ENCODE measurements around the gene ABLIM2.

ABLIM2 gene

DNA sequence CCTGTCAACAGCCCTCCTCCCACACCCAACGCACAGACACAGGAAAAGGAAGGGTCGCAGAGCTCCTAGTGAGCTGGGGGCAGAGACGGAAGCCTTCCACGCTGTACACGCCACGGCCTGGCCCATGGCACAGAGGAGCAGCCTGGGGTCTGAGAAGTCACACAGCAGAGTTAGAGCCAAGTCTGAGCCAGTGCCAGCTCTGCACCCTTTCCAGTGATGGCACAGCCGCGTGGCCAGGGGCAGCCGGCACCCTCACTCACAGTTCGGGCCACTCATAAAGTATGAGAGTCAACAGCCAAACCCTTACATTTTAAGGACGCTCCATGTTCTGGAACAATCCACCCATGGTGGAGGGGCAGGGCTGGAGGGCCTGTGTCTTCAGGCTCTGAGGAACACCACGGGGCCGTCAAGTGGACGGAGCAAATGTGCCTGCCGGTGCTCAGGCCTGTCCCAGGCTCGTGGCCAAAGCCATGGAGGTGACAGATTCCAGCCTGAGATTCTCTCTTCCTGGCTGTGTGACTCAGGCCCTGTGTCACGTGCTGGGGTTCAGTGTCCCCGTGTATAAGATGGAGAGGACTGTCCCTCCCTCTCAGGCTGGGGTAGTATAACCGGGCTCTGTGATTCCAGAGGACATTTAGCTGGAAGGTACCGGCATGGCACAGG lies 91.2 kb downstream of the ABLIM2 start:
- Histone ChIP-seq H3K36me3 (ENCODE audit: control insufficient read depth, insufficient read depth, low read length) (no peaks in the 10 kb centered on the region), H3K4me3 (replicated peaks; ENCODE audit: low read depth, low read length) (no peak overlapping the region), H3K27me3 (replicated peaks; ENCODE audit: control insufficient read depth, insufficient read depth, low read length) (peaks cover 3% of the 10 kb centered on the region)
- TF ChIP-seq CTCF (IDR thresholded peaks at IDR 0.05; ENCODE audit: insufficient read depth, low read length, poor library complexity, severe bottlenecking), result no peak
- no peak for DNase-seq (ENCODE audit: extremely low read depth, insufficient read length)

GRCh38 chr4:8066336-8066931 lies 92.2 kb downstream of the ABLIM2 start:
- TF ChIP-seq CTCF (IDR thresholded peaks at IDR 0.05; ENCODE audit: insufficient read depth, low read length, poor library complexity, severe bottlenecking), result no peak
- H3K27me3 ChIP-seq (replicated peaks; ENCODE audit: control insufficient read depth, insufficient read depth, low read length), result peaks cover 3% of the 10 kb centered on the region
- no peak for DNase-seq (ENCODE audit: extremely low read depth, insufficient read length)
- H3K36me3 ChIP-seq (ENCODE audit: control insufficient read depth, insufficient read depth, low read length), result no peaks in the 10 kb centered on the region
- no peak overlapping the region for H3K4me3 ChIP-seq (replicated peaks; ENCODE audit: low read depth, low read length)

DNA sequence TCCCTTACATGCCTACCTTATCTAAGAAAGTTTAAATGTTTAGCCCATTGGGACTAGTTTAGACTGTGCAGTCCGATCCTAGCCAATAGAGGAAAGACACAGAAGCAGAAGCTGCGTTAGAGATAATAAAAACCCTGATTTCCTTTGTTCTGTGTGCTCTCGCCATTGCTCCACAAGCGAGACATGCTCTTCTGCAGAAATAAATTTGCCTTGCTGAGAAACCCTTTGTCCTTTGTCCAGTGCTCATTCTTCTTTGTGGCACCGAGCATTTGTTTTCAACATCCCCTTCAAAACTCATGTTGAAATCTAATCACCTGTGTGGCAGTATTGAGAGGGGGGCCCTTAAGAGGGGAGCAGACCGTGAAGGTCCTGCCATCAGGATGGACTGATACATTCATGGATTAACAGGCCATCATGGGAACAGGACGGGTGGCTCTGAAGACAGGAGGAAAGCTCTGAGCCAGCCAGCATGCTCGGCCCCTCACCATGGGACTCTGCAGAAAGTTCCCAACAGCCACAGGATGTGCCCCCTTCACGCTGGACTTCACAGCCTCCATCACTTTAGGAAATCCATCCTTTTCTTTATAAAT lies 94.5 kb downstream of the ABLIM2 start:
- Histone ChIP-seq H3K36me3 (ENCODE audit: control insufficient read depth, insufficient read depth, low read length) (no peaks in the 10 kb centered on the region), H3K27me3 (replicated peaks; ENCODE audit: control insufficient read depth, insufficient read depth, low read length) (no peaks in the 10 kb centered on the region; the same call in 1 of the 2 replicates), H3K4me3 (replicated peaks; ENCODE audit: low read depth, low read length) (no peak overlapping the region)
- TF ChIP-seq CTCF (IDR thresholded peaks at IDR 0.05; ENCODE audit: insufficient read depth, low read length, poor library complexity, severe bottlenecking), result no peak
- DNase-seq (ENCODE audit: extremely low read depth, insufficient read length), result no peak

DNA sequence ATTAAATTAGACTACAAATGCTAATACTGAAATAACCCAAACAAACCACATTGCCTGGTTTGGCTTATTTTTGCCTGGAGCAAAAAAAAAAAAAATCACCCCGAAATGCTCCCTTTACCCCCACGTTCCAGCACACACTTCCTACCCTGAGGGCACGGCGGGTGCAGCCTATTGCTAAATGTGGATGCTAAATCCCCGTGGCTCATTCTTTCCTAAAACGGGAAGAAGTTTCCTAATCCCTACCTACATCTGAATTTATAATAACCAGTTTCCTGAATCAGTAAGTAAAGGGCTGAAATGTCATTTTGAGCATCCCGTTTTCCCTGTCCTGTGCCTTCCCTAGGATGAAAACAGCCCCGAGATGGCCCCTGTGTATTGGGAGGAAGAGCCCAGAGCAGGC lies 97.0 kb downstream of the ABLIM2 start:
- TF ChIP-seq CTCF (IDR thresholded peaks at IDR 0.05; ENCODE audit: insufficient read depth, low read length, poor library complexity, severe bottlenecking), result no peak
- no peaks in the 10 kb centered on the region; the same call in 1 of the 2 replicates for H3K27me3 ChIP-seq (replicated peaks; ENCODE audit: control insufficient read depth, insufficient read depth, low read length)
- no peak overlapping the region for H3K4me3 ChIP-seq (replicated peaks; ENCODE audit: low read depth, low read length)
- no peak for DNase-seq (ENCODE audit: extremely low read depth, insufficient read length)
- no peaks in the 10 kb centered on the region for H3K36me3 ChIP-seq (ENCODE audit: control insufficient read depth, insufficient read depth, low read length)

- no peaks in the 10 kb centered on the region for H3K36me3 ChIP-seq (ENCODE audit: control insufficient read depth, insufficient read depth, low read length)
- no peaks in the 10 kb centered on the region; the same call in 1 of the 2 replicates for H3K27me3 ChIP-seq (replicated peaks; ENCODE audit: control insufficient read depth, insufficient read depth, low read length)
- no peak for DNase-seq (ENCODE audit: extremely low read depth, insufficient read length)
- no peak for TF ChIP-seq CTCF (IDR thresholded peaks at IDR 0.05; ENCODE audit: insufficient read depth, low read length, poor library complexity, severe bottlenecking)
- no peak overlapping the region for H3K4me3 ChIP-seq (replicated peaks; ENCODE audit: low read depth, low read length)
Measured at GRCh38 chr4:8061145-8061544, 97.5 kb downstream of the ABLIM2 start.

Measured in GM06990 (cell line).